WTC11 (cell line): ENCODE results near the gene C14orf132. TPM values are rescaled to one million over a fixed set of nuclear protein-coding genes. Genes with fewer than 3 reads are reported as not detected.

Source experiments
- ATAC-seq: fragments of 200-7000 bp; cut with Tn5 transposase; 2 replicates; pipeline ENCODE4 v1.10.0; 2021; ENCODE audit warnings: mild to moderate bottlenecking, moderate library complexity
- CTCF ChIA-PET: fragments of 300-600 bp; sonication (Branson Sonifier 250); formaldehyde crosslinking; loops from one replicate; lab custom pipeline; 2021; ENCODE audit warnings: antibody characterized with exemption; lab: Charles Lee
- POLR2A ChIA-PET: fragments of 350-600 bp; sonication (Branson Sonifier 250); formaldehyde crosslinking; loops from one replicate; lab custom pipeline; 2021; ENCODE audit warnings: antibody characterized with exemption; lab: Charles Lee
- DNase-seq: peaks from one replicate; pipeline ENCODE4 v3.0.0; 2021; ENCODE audit warnings: low spot score
- H3K27ac Mint-ChIP-seq: 2 replicates; pipeline ENCODE4 v1.8.0; 2021; ENCODE audit warnings: mixed read lengths
- H3K27me3 Mint-ChIP-seq: 2 replicates; pipeline ENCODE4 v1.8.0; 2021; ENCODE audit warnings: low read depth, mild to moderate bottlenecking, moderate library complexity, mixed read lengths
- H3K36me3 Mint-ChIP-seq: 2 replicates; pipeline ENCODE4 v1.8.0; 2021; ENCODE audit warnings: mixed read lengths
- H3K4me1 Mint-ChIP-seq: 2 replicates; pipeline ENCODE4 v1.8.0; 2022; ENCODE audit warnings: mixed read lengths
- H3K4me3 Mint-ChIP-seq: 2 replicates; pipeline ENCODE4 v1.8.0; 2021; ENCODE audit warnings: mild to moderate bottlenecking, moderate library complexity, mixed read lengths
- H3K9me3 Mint-ChIP-seq: 2 replicates; pipeline ENCODE4 v1.8.0; 2021; ENCODE audit warnings: mixed read lengths
- ATF1 ChIP-seq: sonication (generic); formaldehyde crosslinking; IDR thresholded peaks from 2 replicates; pipeline ENCODE4 v1.8.1; 2023; ENCODE audit warnings: mild to moderate bottlenecking, moderate library complexity, missing genetic modification reagents
- CREB1 ChIP-seq: sonication (generic); formaldehyde crosslinking; IDR thresholded peaks from 2 replicates; pipeline ENCODE4 v1.8.0; 2023; ENCODE audit warnings: mild to moderate bottlenecking, missing genetic modification reagents
- ESRRA ChIP-seq: sonication (generic); formaldehyde crosslinking; IDR thresholded peaks from 2 replicates; pipeline ENCODE4 v1.8.1; 2022; ENCODE audit warnings: mild to moderate bottlenecking, missing genetic modification reagents, borderline replicate concordance
- FOXJ3 ChIP-seq: sonication (generic); formaldehyde crosslinking; IDR thresholded peaks from 2 replicates; pipeline ENCODE4 v1.9.0; 2021; ENCODE audit warnings: missing genetic modification reagents, mild to moderate bottlenecking, borderline replicate concordance
- GABPB1 ChIP-seq: sonication (generic); formaldehyde crosslinking; IDR thresholded peaks from 2 replicates; pipeline ENCODE4 v1.8.1; 2023; ENCODE audit warnings: mild to moderate bottlenecking, missing genetic modification reagents
- GRHL2 ChIP-seq: fragments of 250-450 bp; sonication (Bioruptor Pico); IDR thresholded peaks from 2 replicates; pipeline ENCODE4 v1.8.0; 2022; ENCODE audit warnings: mild to moderate bottlenecking, moderate library complexity; ENCODE audit not compliant: insufficient replicate concordance, severe bottlenecking
- MXD4 ChIP-seq: fragments of 250-450 bp; sonication (Bioruptor Pico); IDR thresholded peaks from 2 replicates; pipeline ENCODE4 v1.8.0; 2021; ENCODE audit warnings: mild to moderate bottlenecking, moderate library complexity, borderline replicate concordance
- NFATC4 ChIP-seq: fragments of 250-450 bp; sonication (Bioruptor Pico); IDR thresholded peaks from 2 replicates; pipeline ENCODE4 v1.9.0; 2021; ENCODE audit warnings: mild to moderate bottlenecking
- NR2C2 ChIP-seq: sonication (generic); formaldehyde crosslinking; IDR thresholded peaks from 2 replicates; pipeline ENCODE4 v1.8.0; 2022; ENCODE audit warnings: mild to moderate bottlenecking, missing genetic modification reagents
- SOX15 ChIP-seq: fragments of 250-450 bp; sonication (Bioruptor Pico); IDR thresholded peaks from 2 replicates; pipeline ENCODE4 v1.9.0; 2021; ENCODE audit warnings: mild to moderate bottlenecking
- SP1 ChIP-seq: sonication (generic); formaldehyde crosslinking; conservative IDR thresholded peaks from 2 replicates; pipeline ENCODE4 v1.8.1; 2022; ENCODE audit warnings: missing genetic modification reagents
- TEAD1 ChIP-seq: sonication (generic); formaldehyde crosslinking; IDR thresholded peaks from 2 replicates; pipeline ENCODE4 v1.8.0; 2022; ENCODE audit warnings: mild to moderate bottlenecking, missing genetic modification reagents
- ZNF138 ChIP-seq: sonication (generic); formaldehyde crosslinking; conservative IDR thresholded peaks from 2 replicates; pipeline ENCODE4 v1.8.1; 2022; ENCODE audit warnings: mild to moderate bottlenecking, moderate library complexity, missing genetic modification reagents
- ZNF423 ChIP-seq: fragments of 250-450 bp; sonication (Bioruptor Pico); IDR thresholded peaks from 2 replicates; pipeline ENCODE4 v2.1.2; 2022; ENCODE audit warnings: mild to moderate bottlenecking, moderate library complexity
- total RNA-seq: library from RNA; stranded (reverse); gene quantifications from 3 replicates; pipeline ENCODE4 v1.2.3, GENCODE V29; 2021
- TF ChIP-seq, protein P1 (sequence below): fragments of 250-450 bp; sonication (Bioruptor Pico); IDR thresholded peaks from 2 replicates; pipeline ENCODE4 v1.9.0; 2021; ENCODE audit warnings: mild to moderate bottlenecking
- TF ChIP-seq, protein P2 (sequence below): sonication (generic); formaldehyde crosslinking; IDR thresholded peaks from 2 replicates; pipeline ENCODE4 v1.8.0; 2023; ENCODE audit warnings: missing genetic modification reagents
- TF ChIP-seq, protein P3 (sequence below): sonication (generic); formaldehyde crosslinking; IDR thresholded peaks from 2 replicates; pipeline ENCODE4 v1.8.1; 2022; ENCODE audit warnings: mild to moderate bottlenecking, missing genetic modification reagents, moderate library complexity, borderline replicate concordance
- TF ChIP-seq, protein P4 (sequence below): sonication (generic); formaldehyde crosslinking; IDR thresholded peaks from 2 replicates; pipeline ENCODE4 v1.8.0; 2023; ENCODE audit warnings: mild to moderate bottlenecking, missing genetic modification reagents
- TF ChIP-seq, protein P5 (sequence below): sonication (generic); formaldehyde crosslinking; IDR thresholded peaks from 2 replicates; pipeline ENCODE4 v1.8.1; 2023; ENCODE audit warnings: mild to moderate bottlenecking, missing genetic modification reagents
- TF ChIP-seq, protein P6 (sequence below): fragments of 250-450 bp; sonication (Bioruptor Pico); IDR thresholded peaks from 2 replicates; pipeline ENCODE4 v1.8.0; 2021; ENCODE audit warnings: mild to moderate bottlenecking
- TF ChIP-seq, protein P7 (sequence below): sonication (generic); formaldehyde crosslinking; IDR thresholded peaks from 2 replicates; pipeline ENCODE4 v1.8.1; 2023; ENCODE audit warnings: mild to moderate bottlenecking, missing genetic modification reagents
- TF ChIP-seq, protein P8 (sequence below): fragments of 250-450 bp; sonication (Bioruptor Pico); conservative IDR thresholded peaks from 2 replicates; pipeline ENCODE4 v1.9.0; 2021; ENCODE audit warnings: mild to moderate bottlenecking

Gene C14orf132
- total RNA-seq, 1 experiment from 2014 or later: 14.1 TPM

DNA sequence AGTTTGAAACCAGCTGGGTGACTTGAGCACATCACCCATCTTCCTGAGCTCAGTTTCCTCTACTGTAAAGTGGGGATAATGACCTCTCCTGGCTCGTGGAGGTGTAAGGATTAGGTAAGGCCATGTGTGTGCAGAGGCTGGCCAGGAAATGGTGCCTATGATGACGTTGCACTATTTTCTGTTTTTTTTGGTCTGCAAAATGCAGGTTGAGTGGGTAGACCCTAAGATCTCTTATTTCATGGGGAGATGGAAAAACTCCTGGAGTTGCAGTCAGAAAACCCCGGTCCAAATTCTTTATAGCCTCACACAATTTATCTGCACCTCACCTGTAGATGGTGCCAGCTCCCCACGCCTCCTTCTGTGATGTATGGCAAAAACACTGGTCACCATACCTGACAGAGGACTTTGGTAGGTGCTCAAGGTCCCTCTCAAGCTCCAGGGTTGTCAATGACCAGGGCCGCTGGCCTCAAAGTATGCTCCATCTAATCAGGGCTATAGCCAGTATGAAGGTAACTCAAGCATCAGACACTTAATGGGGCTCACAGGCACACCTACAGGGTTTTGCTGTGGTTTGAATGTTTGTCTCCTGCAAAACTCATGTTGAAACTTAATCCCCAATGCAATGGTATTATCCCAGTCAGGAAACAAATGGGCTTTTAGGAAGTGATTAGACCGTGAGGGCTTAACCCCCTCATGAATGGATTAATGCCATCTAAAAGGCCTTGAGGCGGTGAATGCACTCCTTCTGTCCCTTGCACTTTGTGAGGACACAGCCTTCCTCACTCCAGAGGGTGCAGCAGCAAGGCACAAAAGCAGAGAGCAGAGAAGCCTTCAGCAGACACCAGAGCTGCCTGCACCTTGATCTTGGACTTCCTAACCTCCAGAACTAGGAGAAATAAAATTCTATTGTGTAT, 17.6 kb downstream of the C14orf132 start:
- H3K27ac Mint-ChIP-seq: no peak overlapping the region
- H3K27me3 Mint-ChIP-seq: no peaks in the 10 kb centered on the region
- POLR2A ChIA-PET: no interaction called here
- CTCF ChIA-PET: interaction anchor here (0.9 to 4.4 kb wide), 18 partner anchors 10 to 497 kb away, joined by 3 to 61 read pairs (median 4); no protein-coding TSS in a partner anchor
- DNase-seq (peak; percentile 42), ATAC-seq (peak; percentile 32; the same call in 1 of the 2 replicates)
- H3K36me3 Mint-ChIP-seq: no peaks in the 10 kb centered on the region
- peaks cover 4% of the 10 kb centered on the region; the same call in 1 of the 2 replicates for H3K4me1 Mint-ChIP-seq
- no peak overlapping the region for H3K4me3 Mint-ChIP-seq
- TF ChIP-seq, protein P1, sequence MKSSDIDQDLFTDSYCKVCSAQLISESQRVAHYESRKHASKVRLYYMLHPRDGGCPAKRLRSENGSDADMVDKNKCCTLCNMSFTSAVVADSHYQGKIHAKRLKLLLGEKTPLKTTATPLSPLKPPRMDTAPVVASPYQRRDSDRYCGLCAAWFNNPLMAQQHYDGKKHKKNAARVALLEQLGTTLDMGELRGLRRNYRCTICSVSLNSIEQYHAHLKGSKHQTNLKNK (CRISPR knock-in tag): no peak
- TF ChIP-seq ATF1 (CRISPR knock-in tag) (no peak), CREB1 (no peak), ZNF423 (CRISPR knock-in tag) (no peak), ZNF138 (no peak), ESRRA (CRISPR knock-in tag) (no peak), TEAD1 (CRISPR knock-in tag) (no peak), FOXJ3 (CRISPR knock-in tag) (no peak), NR2C2 (CRISPR knock-in tag) (no peak), GRHL2 (CRISPR knock-in tag) (no peak), SOX15 (CRISPR knock-in tag) (no peak), MXD4 (CRISPR knock-in tag) (no peak)
- TF ChIP-seq, protein P2, sequence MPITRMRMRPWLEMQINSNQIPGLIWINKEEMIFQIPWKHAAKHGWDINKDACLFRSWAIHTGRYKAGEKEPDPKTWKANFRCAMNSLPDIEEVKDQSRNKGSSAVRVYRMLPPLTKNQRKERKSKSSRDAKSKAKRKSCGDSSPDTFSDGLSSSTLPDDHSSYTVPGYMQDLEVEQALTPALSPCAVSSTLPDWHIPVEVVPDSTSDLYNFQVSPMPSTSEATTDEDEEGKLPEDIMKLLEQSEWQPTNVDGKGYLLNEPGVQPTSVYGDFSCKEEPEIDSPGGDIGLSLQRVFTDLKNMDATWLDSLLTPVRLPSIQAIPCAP (CRISPR knock-in tag): no peak
- TF ChIP-seq, protein P3, sequence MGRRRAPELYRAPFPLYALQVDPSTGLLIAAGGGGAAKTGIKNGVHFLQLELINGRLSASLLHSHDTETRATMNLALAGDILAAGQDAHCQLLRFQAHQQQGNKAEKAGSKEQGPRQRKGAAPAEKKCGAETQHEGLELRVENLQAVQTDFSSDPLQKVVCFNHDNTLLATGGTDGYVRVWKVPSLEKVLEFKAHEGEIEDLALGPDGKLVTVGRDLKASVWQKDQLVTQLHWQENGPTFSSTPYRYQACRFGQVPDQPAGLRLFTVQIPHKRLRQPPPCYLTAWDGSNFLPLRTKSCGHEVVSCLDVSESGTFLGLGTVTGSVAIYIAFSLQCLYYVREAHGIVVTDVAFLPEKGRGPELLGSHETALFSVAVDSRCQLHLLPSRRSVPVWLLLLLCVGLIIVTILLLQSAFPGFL (CRISPR knock-in tag): no peak
- TF ChIP-seq, all 79 proteins: peak for 0
- H3K9me3 Mint-ChIP-seq: no peaks in the 10 kb centered on the region

DNA sequence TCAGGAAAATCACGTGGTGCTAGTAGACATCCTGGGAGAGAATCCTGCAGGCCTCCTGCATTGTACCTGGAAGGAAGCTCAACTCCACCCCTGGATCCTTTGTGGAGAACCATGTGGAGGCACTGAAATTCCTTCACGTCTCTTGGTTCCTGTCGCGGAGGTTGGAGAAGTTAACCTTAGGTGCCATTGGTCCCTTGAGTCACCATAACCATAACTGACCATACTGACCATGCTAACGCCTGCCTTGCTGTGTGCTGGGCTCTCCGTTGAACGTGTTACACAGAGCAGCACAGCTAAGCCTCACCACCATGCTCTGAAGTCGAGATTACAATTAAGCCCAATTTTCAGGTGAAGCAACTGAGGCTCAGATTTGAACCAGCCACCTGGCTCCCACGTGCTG, 18.6 kb downstream of the C14orf132 start:
- no peak for DNase-seq
- TF ChIP-seq, protein P4, sequence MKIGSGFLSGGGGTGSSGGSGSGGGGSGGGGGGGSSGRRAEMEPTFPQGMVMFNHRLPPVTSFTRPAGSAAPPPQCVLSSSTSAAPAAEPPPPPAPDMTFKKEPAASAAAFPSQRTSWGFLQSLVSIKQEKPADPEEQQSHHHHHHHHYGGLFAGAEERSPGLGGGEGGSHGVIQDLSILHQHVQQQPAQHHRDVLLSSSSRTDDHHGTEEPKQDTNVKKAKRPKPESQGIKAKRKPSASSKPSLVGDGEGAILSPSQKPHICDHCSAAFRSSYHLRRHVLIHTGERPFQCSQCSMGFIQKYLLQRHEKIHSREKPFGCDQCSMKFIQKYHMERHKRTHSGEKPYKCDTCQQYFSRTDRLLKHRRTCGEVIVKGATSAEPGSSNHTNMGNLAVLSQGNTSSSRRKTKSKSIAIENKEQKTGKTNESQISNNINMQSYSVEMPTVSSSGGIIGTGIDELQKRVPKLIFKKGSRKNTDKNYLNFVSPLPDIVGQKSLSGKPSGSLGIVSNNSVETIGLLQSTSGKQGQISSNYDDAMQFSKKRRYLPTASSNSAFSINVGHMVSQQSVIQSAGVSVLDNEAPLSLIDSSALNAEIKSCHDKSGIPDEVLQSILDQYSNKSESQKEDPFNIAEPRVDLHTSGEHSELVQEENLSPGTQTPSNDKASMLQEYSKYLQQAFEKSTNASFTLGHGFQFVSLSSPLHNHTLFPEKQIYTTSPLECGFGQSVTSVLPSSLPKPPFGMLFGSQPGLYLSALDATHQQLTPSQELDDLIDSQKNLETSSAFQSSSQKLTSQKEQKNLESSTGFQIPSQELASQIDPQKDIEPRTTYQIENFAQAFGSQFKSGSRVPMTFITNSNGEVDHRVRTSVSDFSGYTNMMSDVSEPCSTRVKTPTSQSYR (CRISPR knock-in tag): no peak
- TF ChIP-seq, protein P5, sequence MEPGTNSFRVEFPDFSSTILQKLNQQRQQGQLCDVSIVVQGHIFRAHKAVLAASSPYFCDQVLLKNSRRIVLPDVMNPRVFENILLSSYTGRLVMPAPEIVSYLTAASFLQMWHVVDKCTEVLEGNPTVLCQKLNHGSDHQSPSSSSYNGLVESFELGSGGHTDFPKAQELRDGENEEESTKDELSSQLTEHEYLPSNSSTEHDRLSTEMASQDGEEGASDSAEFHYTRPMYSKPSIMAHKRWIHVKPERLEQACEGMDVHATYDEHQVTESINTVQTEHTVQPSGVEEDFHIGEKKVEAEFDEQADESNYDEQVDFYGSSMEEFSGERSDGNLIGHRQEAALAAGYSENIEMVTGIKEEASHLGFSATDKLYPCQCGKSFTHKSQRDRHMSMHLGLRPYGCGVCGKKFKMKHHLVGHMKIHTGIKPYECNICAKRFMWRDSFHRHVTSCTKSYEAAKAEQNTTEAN (CRISPR knock-in tag): no peak
- TF ChIP-seq NFATC4 (CRISPR knock-in tag) (no peak), SP1 (CRISPR knock-in tag) (no peak), GABPB1 (CRISPR knock-in tag) (no peak)
- TF ChIP-seq, protein P6, sequence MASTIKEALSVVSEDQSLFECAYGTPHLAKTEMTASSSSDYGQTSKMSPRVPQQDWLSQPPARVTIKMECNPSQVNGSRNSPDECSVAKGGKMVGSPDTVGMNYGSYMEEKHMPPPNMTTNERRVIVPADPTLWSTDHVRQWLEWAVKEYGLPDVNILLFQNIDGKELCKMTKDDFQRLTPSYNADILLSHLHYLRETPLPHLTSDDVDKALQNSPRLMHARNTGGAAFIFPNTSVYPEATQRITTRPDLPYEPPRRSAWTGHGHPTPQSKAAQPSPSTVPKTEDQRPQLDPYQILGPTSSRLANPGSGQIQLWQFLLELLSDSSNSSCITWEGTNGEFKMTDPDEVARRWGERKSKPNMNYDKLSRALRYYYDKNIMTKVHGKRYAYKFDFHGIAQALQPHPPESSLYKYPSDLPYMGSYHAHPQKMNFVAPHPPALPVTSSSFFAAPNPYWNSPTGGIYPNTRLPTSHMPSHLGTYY (CRISPR knock-in tag): no peak
- TF ChIP-seq, protein P7, sequence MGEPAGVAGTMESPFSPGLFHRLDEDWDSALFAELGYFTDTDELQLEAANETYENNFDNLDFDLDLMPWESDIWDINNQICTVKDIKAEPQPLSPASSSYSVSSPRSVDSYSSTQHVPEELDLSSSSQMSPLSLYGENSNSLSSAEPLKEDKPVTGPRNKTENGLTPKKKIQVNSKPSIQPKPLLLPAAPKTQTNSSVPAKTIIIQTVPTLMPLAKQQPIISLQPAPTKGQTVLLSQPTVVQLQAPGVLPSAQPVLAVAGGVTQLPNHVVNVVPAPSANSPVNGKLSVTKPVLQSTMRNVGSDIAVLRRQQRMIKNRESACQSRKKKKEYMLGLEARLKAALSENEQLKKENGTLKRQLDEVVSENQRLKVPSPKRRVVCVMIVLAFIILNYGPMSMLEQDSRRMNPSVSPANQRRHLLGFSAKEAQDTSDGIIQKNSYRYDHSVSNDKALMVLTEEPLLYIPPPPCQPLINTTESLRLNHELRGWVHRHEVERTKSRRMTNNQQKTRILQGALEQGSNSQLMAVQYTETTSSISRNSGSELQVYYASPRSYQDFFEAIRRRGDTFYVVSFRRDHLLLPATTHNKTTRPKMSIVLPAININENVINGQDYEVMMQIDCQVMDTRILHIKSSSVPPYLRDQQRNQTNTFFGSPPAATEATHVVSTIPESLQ (CRISPR knock-in tag): no peak
- TF ChIP-seq, protein P8, sequence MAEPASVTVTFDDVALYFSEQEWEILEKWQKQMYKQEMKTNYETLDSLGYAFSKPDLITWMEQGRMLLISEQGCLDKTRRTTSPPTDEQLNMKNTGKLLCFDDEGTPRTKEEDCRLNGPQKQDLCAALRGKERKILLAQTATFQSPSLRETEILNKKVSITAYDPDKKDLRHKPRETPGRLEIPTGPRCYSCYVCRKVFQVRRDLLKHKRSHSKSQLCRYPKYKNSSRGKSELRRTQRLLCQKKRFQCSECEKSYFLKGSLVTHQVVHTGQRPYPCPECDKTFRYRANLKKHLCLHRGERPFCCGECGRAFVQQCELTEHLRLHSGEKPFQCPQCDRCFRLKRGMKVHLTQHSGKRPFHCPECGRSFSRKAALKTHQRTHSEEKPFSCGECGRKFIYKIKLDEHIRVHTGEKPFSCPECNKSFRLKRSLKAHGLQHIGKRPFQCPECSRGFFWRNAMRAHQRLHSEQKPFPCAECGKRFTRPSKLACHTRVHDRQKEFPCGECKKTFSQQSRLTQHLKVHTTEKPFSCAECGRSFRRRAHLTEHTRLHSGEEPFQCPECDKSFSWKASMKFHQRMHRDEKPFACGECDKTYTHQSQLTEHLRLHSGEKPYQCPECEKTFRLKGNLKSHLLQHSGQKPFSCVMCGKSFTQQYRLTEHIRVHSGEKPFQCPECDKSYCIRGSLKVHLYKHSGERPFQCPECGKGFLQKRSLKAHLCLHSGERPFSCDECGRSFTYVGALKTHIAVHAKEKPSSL (CRISPR knock-in tag): no peak
- TF ChIP-seq, all 79 proteins: peak for 0
- Mint-ChIP-seq H3K27ac (no peak overlapping the region), H3K27me3 (no peaks in the 10 kb centered on the region), H3K4me3 (no peak overlapping the region), H3K36me3 (no peaks in the 10 kb centered on the region), H3K4me1 (peaks cover 4% of the 10 kb centered on the region; the same call in 1 of the 2 replicates), H3K9me3 (no peaks in the 10 kb centered on the region)
- ChIA-PET POLR2A (no interaction called here), CTCF (interaction anchor here (1.2 to 4.4 kb wide), 7 partner anchors 25 to 218 kb away, joined by 3 to 61 read pairs (median 8); no protein-coding TSS in a partner anchor)
- no peak for ATAC-seq
